HG03575 (cell line): ENCODE results near the gene SCUBE3.

Experiments
- ATAC-seq: cut with Tn5 transposase; IDR thresholded peaks from one replicate; pipeline ENCODE4 v1.9.1; 2021; ENCODE audit not compliant: unreplicated experiment, insufficient number of reproducible peaks, low FRiP score; ENCODE audit errors: extremely low read depth

SCUBE3 gene

GRCh38 chr6:35259948-35260590 is 46.3 kb downstream of the SCUBE3 start:
- ATAC-seq: no peak

- no peak for ATAC-seq
Observed at GRCh38 chr6:35260591-35261570, 47.1 kb downstream of the SCUBE3 start.

DNA sequence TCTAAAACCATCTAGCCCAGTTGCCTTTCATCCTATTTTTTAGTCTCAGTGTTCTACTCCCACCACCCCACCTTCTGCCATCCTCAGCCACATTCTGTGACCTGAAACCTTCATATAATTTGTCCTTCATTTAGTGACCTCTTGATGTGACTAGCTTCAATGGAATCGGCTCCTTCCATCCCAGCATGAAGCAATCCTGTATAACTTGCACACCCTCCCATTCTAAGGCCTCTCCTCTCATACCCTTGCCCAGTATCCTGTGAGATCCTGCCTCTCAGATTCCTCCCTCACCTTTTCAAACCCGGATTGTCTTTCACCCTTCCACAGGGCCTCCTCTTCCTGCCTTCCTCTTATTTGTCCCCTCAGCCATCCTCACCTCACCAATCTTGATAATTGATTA is 48.8 kb downstream of the SCUBE3 start:
- ATAC-seq: no peak

DNA sequence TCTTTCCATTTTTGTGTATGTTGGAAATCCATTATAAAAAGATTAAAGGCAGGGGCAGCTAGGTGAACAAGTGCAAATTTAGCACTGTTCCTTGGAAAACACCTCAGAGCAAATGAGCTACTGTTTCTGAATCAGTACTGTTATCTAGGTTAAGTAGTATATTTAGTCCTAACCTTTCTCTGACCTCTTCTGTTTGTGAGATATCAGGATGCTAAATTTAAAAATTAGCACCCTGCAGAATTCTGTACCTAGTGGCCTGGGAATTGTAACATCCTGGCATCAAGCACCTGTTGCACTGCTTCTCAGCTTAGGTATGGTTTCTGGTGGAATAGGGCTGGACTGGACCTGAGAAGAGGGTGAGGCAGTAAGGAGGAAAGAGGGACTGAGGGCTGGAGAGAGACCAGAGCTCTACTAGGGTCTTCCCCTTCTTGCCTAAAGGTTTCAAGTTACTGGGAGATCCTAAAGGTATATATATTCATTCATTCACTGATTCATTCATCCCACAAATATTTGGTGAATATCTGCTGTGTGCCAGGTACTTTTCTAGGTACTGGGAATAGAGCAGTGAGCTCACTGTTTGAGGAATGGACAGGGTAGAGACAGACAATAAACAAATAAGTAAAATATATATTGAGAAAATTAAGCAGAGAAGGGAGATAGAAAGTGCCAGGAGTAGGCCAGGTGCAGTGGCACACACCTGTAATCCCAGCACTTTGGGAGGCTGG is 51.0 kb downstream of the SCUBE3 start:
- ATAC-seq: no peak

GRCh38 chr6:35265523-35265922 is 51.8 kb downstream of the SCUBE3 start:
- ATAC-seq: no peak

DNA sequence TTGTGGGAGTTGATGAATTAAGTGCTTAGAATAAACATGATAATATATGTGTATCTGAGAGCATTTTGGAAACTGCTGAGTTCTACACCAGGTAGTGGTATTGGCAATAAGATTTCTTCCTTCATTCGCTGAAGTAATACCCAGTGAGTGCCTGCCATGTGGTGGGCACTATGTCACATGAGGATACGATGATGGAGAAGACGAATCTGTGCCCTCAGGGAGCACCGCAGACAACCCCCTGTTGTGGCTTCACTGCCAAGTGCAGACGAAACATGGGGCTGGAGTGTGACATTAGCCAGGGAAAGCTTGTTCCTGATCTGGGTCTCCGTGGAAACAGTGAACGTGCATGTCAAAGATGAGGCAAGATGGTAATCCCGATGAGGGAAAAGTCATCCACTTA is 53.7 kb downstream of the SCUBE3 start:
- ATAC-seq: no peak

DNA sequence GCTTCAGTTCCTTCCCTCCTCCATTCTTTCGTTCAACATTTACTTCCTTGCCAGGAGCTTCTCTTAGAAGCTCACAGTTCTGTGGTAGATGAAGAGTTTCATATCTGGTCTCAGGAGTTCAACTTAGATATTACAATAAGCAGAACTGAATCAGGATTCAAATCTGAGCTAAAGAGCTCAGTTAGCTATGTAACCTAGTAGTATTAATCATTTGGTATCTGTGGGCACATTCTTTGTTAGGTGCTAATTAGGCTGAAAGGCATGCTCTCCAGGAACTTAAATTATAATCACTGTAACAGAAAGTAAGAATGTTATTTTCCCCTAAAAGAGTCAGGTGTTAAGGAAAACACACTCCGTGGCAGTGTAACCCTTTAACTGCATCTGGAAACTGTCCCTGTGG is 54.1 kb downstream of the SCUBE3 start:
- no peak for ATAC-seq

DNA sequence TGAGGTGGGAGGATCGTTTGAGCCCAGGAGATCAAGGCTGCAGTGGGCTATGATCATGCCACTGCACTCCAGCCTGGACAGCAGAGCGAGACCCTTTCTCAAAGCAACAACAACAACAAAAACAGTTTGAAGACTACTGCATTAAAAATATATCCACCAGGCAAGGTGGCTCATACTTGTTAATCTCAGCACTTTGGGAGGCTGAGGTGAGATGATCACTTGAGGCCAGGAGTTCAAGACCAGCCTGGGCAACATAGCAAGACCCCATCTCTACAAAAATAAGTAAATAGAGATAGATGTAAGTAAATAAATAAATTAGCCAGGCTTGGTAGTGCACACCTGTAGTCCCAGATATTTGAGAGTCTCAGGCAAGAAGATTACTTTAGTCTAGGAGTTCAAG is 58.2 kb downstream of the SCUBE3 start:
- no peak for ATAC-seq

- ATAC-seq: no peak
Observed at GRCh38 chr6:35273822-35274559, 60.2 kb downstream of the SCUBE3 start.

DNA sequence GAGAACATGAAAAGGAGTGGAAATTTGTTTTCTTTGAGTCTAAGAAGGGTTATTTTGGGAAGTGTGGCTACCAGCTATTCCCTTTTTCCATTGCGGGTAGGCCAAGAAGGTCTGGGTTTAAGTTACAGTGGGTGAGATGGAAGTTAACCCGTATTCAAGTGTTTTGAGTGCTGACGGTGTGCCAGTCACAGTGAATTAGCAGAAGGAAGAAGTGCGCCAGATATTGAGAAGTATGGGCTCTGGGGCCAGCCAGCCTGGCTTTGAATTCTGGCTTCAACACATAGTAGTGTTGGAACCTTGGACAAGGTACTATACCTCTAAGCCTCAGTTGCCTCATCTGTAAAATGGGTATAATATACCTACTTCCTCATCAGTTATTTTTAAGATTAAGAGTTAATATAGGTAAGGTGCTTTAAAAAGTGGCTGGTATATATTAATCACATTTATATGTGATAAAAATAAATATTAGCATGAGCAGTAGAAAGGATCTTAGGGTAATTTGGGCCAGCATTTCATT is 62.0 kb downstream of the SCUBE3 start:
- no peak for ATAC-seq

DNA sequence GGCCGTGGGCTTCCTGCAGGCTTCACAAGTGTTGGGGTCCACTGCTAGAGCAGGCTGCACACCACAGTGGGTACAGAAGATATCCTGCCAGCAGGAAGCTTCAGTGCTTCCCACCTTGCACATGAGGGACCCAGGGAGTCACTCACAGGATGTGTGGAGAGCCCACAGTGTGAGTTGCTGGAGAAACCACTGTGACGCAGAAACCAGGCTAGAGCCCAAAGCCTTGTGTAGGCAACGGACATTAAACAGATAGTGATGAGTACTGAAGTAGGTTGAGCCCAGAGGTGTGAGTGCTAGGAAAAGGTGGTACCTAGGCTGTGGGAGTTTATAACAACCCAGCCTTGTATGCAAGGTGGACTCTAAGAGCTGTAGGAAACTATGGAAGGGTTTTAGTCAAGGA is 65.0 kb downstream of the SCUBE3 start:
- ATAC-seq: no peak

DNA sequence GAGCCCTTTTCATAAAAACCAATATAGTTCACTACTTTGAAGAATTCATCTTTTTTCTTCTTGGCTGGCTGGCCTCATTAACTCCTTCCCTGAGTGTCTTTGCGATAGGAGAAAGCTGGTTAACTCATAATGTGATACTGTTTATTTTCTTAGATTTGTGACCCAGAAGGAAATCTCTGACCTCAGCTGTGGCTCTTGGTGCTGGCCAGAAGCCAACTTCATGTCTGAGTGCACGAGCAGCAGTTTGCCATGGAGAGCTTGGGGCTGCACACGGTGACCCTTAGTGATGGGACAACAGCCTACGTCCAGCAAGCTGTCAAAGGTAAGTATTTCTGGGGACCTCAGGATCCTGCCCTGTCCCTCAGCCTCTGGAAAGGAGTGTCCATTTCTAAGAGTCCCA is 67.1 kb downstream of the SCUBE3 start:
- no peak for ATAC-seq

DNA sequence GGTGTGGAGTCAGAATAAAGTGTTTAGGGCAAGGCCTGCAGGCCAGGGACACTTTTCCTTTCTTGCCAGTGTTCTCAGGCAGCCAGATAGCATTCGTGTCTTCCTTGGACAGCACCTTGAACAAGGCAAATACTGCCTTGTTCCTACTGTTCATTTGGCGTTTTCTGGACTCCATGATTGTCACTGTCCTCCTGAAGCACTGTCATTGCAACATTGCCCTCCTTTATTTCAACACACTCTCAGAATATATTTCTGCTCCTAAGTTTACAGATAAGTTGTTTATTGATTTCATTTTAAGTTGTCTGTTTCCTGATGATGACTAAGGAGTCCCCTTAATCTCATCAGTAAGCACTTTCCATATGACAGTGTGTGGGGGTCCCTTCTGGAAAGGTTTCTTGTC is 68.7 kb downstream of the SCUBE3 start:
- no peak for ATAC-seq

GRCh38 chr6:35283361-35283760 is 69.6 kb downstream of the SCUBE3 start:
- ATAC-seq: no peak

DNA sequence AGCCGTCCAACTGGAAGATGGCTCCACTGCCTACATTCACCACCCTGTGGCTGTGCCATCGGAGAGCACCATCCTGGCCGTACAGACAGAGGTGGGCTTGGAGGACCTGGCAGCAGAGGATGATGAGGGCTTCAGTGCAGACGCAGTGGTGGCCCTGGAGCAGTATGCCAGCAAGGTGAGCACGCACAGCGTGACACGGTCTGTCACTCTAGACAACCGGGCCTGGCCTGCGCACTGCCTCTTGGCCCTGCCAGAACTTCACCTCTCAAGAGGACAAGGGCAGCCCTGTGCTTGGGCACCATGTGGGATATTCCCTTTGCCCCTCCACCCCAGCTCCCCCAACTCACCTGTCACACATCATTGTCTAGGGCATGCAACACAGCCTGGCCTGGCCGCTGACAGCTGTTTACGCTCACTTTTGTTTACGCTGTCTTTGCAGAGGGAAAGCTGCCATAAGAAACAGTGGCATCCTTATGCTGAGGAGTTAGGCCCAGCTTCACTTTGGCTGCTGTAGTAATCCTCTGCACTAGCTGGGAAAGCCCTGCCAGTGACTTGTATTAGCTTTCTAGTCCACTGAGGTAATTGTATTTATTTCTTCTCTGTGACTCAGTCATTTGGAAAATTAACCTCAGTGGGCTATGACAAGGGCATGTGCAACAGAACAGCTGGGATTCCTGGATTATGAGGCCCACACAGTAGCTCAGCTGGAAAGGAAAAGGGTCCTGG is 74.1 kb downstream of the SCUBE3 start:
- ATAC-seq: no peak

DNA sequence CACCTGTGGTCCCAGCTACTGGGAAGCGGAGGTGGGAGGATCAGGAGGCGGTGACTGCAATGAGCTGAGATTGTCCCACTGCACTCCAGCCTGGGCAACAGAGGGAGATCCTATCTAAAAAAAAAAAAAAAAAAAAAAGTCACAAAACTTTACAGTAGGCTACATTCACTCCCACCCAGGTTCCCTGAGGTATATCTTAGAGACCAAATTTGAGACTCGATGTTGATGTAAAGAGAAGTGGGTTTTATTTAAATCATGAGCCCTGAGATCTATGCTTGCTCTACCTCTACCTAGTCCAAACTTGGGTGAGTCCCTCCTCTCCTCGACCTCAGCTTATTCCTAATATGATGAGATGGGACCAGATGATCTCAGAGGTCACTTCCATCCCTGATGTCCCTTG is 75.1 kb downstream of the SCUBE3 start:
- ATAC-seq: no peak

DNA sequence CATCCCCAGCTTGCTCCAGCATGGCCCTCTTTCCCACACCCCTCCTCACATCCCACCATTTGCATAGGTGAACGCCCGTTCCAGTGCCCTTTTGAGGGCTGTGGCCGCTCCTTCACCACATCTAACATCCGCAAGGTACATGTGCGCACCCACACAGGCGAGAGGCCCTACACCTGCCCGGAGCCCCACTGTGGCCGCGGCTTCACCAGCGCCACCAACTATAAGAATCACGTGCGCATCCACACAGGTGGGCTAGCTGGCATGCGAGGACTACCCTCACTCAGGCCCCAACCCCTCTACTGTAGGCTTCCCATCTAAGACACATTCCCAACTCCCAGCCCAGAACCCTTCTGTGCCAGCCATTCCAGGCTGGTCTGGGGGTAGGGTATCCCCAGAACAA is 77.7 kb downstream of the SCUBE3 start:
- no peak for ATAC-seq

DNA sequence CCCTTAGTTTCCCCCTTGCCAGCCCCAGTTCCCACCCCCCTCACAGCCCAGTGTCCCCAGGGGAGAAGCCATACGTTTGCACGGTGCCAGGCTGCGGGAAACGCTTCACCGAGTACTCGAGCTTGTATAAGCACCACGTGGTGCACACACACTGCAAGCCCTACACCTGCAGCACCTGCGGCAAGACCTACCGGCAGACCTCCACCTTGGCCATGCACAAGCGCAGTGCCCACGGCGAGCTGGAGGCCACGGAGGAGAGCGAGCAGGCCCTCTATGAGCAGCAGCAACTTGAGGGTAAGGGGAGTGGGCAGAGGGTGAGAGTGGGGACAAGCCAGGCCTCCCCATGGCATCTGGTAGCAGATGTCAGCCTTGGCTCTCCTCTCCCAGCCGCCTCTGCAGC is 78.7 kb downstream of the SCUBE3 start:
- no peak for ATAC-seq
